ENCODE results near the gene FAR2. TPM values are rescaled to one million over a fixed set of nuclear protein-coding genes. Genes with fewer than 3 reads are reported as not detected.

The FAR2 gene
- total and polyA plus RNA-seq, 3 donors from 2014 or later: 5.1 to 25.2 (median 5.8) TPM

GRCh38 chr12:29113101-29113500, 36.0 kb upstream of the FAR2 start:
- Histone ChIP-seq H3K4me3 (no peak overlapping the region), H3K27ac (no peak overlapping the region), H3K27me3 (no peaks in the 10 kb centered on the region), H3K4me1 (no peaks in the 10 kb centered on the region), H3K9me3 (no peaks in the 10 kb centered on the region), H3K36me3 (ENCODE audit: low read depth, missing control alignments) (no peaks in the 10 kb centered on the region)
- intact Hi-C loops (cut with DNase I; ENCODE audit: low total_unique reads): no loop called here
- DNase-seq: no peak
- no peak for TF ChIP-seq CTCF (IDR thresholded peaks at IDR 0.05)
- no peak for TF ChIP-seq POLR2A (IDR thresholded peaks at IDR 0.05)
- WGBS, 2 donors: 81 to 91% methylated on average over 2 of the region's 2 CpGs

- Histone ChIP-seq H3K4me1 (no peaks in the 10 kb centered on the region), H3K9me3 (no peaks in the 10 kb centered on the region), H3K36me3 (ENCODE audit: low read depth, missing control alignments) (no peaks in the 10 kb centered on the region), H3K27me3 (no peaks in the 10 kb centered on the region), H3K27ac (no peak overlapping the region), H3K4me3 (no peak overlapping the region)
- no peak for DNase-seq
- intact Hi-C loops (cut with DNase I; ENCODE audit: low total_unique reads): no loop called here
- 69 to 75% methylated on average over 3 of the region's 3 CpGs for WGBS, 2 donors
- TF ChIP-seq POLR2A (IDR thresholded peaks at IDR 0.05) (no peak), CTCF (IDR thresholded peaks at IDR 0.05) (no peak)
These were observed 32.7 kb upstream of the FAR2 start for GRCh38 chr12:29116414-29116813.

GRCh38 chr12:29131539-29131938, 17.5 kb upstream of the FAR2 start:
- TF ChIP-seq CTCF (IDR thresholded peaks at IDR 0.05) (no peak), POLR2A (IDR thresholded peaks at IDR 0.05) (no peak)
- no peaks in the 10 kb centered on the region for H3K27me3 ChIP-seq
- H3K36me3 ChIP-seq (ENCODE audit: low read depth, missing control alignments): no peaks in the 10 kb centered on the region
- H3K27ac ChIP-seq: no peak overlapping the region
- no peaks in the 10 kb centered on the region for H3K4me1 ChIP-seq
- intact Hi-C loops (cut with DNase I; ENCODE audit: low total_unique reads): no loop called here
- DNase-seq: no peak
- H3K4me3 ChIP-seq: no peak overlapping the region
- WGBS, 2 donors: 55 to 73% methylated on average over 1 of the region's 1 CpG
- no peaks in the 10 kb centered on the region for H3K9me3 ChIP-seq

GRCh38 chr12:29132316-29132715, 16.8 kb upstream of the FAR2 start:
- Histone ChIP-seq H3K4me1 (no peaks in the 10 kb centered on the region), H3K36me3 (ENCODE audit: low read depth, missing control alignments) (no peaks in the 10 kb centered on the region), H3K27ac (no peak overlapping the region), H3K4me3 (no peak overlapping the region), H3K9me3 (no peaks in the 10 kb centered on the region), H3K27me3 (no peaks in the 10 kb centered on the region)
- no peak for DNase-seq
- intact Hi-C loops (cut with DNase I; ENCODE audit: low total_unique reads): no loop called here
- WGBS, 2 donors: 77 to 93% methylated on average over 6 of the region's 6 CpGs
- no peak for TF ChIP-seq CTCF (IDR thresholded peaks at IDR 0.05)
- no peak for TF ChIP-seq POLR2A (IDR thresholded peaks at IDR 0.05)

GRCh38 chr12:29133181-29133580, 15.9 kb upstream of the FAR2 start:
- DNase-seq: no peak
- no peak overlapping the region for H3K27ac ChIP-seq
- TF ChIP-seq POLR2A (IDR thresholded peaks at IDR 0.05): no peak
- no peak for TF ChIP-seq CTCF (IDR thresholded peaks at IDR 0.05)
- H3K36me3 ChIP-seq (ENCODE audit: low read depth, missing control alignments): no peaks in the 10 kb centered on the region
- intact Hi-C loops (cut with DNase I; ENCODE audit: low total_unique reads): no loop called here
- 66 to 75% methylated on average over 2 of the region's 2 CpGs for WGBS, 2 donors
- H3K4me1 ChIP-seq: no peaks in the 10 kb centered on the region
- H3K4me3 ChIP-seq: no peak overlapping the region
- no peaks in the 10 kb centered on the region for H3K27me3 ChIP-seq
- H3K9me3 ChIP-seq: no peaks in the 10 kb centered on the region

All from testis (tissue), 3 donors.